ENCODE results near the gene GPSM1.

GPSM1 gene

GRCh38 chr9:136314944-136315343 is 12.4 kb upstream of the GPSM1 start:
- Histone ChIP-seq H3K4me1 (no peaks in the 10 kb centered on the region), H3K9me3 (peaks cover 0 to 11% (median 6%) of the 10 kb centered on the region in 3 donors), H3K4me3 (no peak overlapping the region), H3K36me3 (no peaks in the 10 kb centered on the region), H3K27me3 (peaks cover 0 to 29% of the 10 kb centered on the region in 2 donors), H3K27ac (no peak overlapping the region)
- DNase-seq = no peak
- intact Hi-C loops (cut with DNase I; ENCODE audit: low total_unique reads) = no loop called here
- no peak for TF ChIP-seq CTCF (IDR thresholded peaks at IDR 0.05)

GRCh38 chr9:136316271-136316751 is 11.0 kb upstream of the GPSM1 start:
- no peak overlapping the region for H3K27ac ChIP-seq
- no peak for TF ChIP-seq CTCF (IDR thresholded peaks at IDR 0.05)
- H3K36me3 ChIP-seq = no peaks in the 10 kb centered on the region
- no peak for DNase-seq
- no peak overlapping the region for H3K4me3 ChIP-seq
- peaks cover 0 to 11% (median 6%) of the 10 kb centered on the region in 3 donors for H3K9me3 ChIP-seq
- intact Hi-C loops (cut with DNase I; ENCODE audit: low total_unique reads) = no loop called here
- no peaks in the 10 kb centered on the region for H3K4me1 ChIP-seq
- peaks cover 0 to 16% of the 10 kb centered on the region in 2 donors for H3K27me3 ChIP-seq

- intact Hi-C loops (cut with DNase I; ENCODE audit: low total_unique reads) = no loop called here
These were observed 10.3 kb upstream of the GPSM1 start for GRCh38 chr9:136316896-136317676.

GRCh38 chr9:136317695-136318094 is 9.6 kb upstream of the GPSM1 start:
- intact Hi-C loops (cut with DNase I; ENCODE audit: low total_unique reads) = no loop called here
- no peak for DNase-seq
- Histone ChIP-seq H3K4me3 (no peak overlapping the region), H3K27ac (no peak overlapping the region), H3K27me3 (peaks cover 0 to 4% of the 10 kb centered on the region in 2 donors), H3K36me3 (no peaks in the 10 kb centered on the region), H3K4me1 (no peaks in the 10 kb centered on the region), H3K9me3 (peaks cover 0 to 11% (median 6%) of the 10 kb centered on the region in 3 donors)
- no peak for TF ChIP-seq CTCF (IDR thresholded peaks at IDR 0.05)

More at GRCh38 chr9:136316896-136317676, 10.3 kb upstream of the GPSM1 start:
- H3K36me3 ChIP-seq = no peaks in the 10 kb centered on the region
- DNase-seq = no peak
- TF ChIP-seq CTCF (IDR thresholded peaks at IDR 0.05) = no peak
- H3K4me1 ChIP-seq = no peaks in the 10 kb centered on the region
- H3K27ac ChIP-seq = no peak overlapping the region
- H3K27me3 ChIP-seq = peaks cover 0 to 8% of the 10 kb centered on the region in 2 donors
- no peak overlapping the region for H3K4me3 ChIP-seq
- H3K9me3 ChIP-seq = peaks cover 0 to 11% (median 6%) of the 10 kb centered on the region in 3 donors

GRCh38 chr9:136318111-136318775 is 9.1 kb upstream of the GPSM1 start:
- H3K36me3 ChIP-seq = no peaks in the 10 kb centered on the region
- no peak overlapping the region for H3K27ac ChIP-seq
- no peaks in the 10 kb centered on the region for H3K4me1 ChIP-seq
- peaks cover 0 to 11% (median 6%) of the 10 kb centered on the region in 3 donors for H3K9me3 ChIP-seq
- DNase-seq = no peak
- no peak overlapping the region for H3K4me3 ChIP-seq
- no peak for TF ChIP-seq CTCF (IDR thresholded peaks at IDR 0.05)
- intact Hi-C loops (cut with DNase I; ENCODE audit: low total_unique reads) = no loop called here
- peaks cover 0 to 4% of the 10 kb centered on the region in 2 donors for H3K27me3 ChIP-seq
